ENCODE measurements around the gene CFAP92.

- TF ChIP-seq YY1 (IDR thresholded peaks at IDR 0.05; ENCODE audit: insufficient read depth, insufficient read length) (no peak), ZNF274 (IDR thresholded peaks at IDR 0.05; ENCODE audit: low read depth, low read length) (no peak), SUZ12 (IDR thresholded peaks at IDR 0.05; ENCODE audit: extremely low read depth, insufficient read depth, insufficient read length) (no peak)
Observed at GRCh38 chr3:128907706-128908445, 86.0 kb downstream of the CFAP92 start.
